ENCODE measurements around the gene CDK6. TPM values are rescaled to one million over a fixed set of nuclear protein-coding genes. Genes with fewer than 3 reads are reported as not detected.

CDK6 gene
- polyA plus RNA-seq, 1 donor (not counting 4 experiments of a cell fraction or from before 2014, with no cell fraction given), result 53.5 TPM

- H2AFZ ChIP-seq (ENCODE audit: control insufficient read depth, low read length), result no peak overlapping the region
- FAIRE-seq (no peak), DNase-seq (ENCODE audit: low read depth, low spot score) (no peak)
- peaks cover 5% of the 10 kb centered on the region for H3K4me1 ChIP-seq (ENCODE audit: control insufficient read depth, extremely low read depth, insufficient read depth, low read length)
- TF ChIP-seq EZH2 (IDR thresholded peaks at IDR 0.05; ENCODE audit: low read length), result no peak
- TF ChIP-seq, protein P1, sequence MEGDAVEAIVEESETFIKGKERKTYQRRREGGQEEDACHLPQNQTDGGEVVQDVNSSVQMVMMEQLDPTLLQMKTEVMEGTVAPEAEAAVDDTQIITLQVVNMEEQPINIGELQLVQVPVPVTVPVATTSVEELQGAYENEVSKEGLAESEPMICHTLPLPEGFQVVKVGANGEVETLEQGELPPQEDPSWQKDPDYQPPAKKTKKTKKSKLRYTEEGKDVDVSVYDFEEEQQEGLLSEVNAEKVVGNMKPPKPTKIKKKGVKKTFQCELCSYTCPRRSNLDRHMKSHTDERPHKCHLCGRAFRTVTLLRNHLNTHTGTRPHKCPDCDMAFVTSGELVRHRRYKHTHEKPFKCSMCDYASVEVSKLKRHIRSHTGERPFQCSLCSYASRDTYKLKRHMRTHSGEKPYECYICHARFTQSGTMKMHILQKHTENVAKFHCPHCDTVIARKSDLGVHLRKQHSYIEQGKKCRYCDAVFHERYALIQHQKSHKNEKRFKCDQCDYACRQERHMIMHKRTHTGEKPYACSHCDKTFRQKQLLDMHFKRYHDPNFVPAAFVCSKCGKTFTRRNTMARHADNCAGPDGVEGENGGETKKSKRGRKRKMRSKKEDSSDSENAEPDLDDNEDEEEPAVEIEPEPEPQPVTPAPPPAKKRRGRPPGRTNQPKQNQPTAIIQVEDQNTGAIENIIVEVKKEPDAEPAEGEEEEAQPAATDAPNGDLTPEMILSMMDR (optimal IDR thresholded peaks at IDR 0.05 in 1 of 3, IDR thresholded peaks at IDR 0.05 in 1 of 3, conservative IDR thresholded peaks at IDR 0.05 in 1 of 3; ENCODE audit: extremely low read depth in 1 of 3, insufficient read depth in 2 of 3, low read length in 3 of 3), result no peak
- H3K9ac ChIP-seq (ENCODE audit: control insufficient read depth, extremely low read depth, insufficient read depth, low read length), result no peak overlapping the region
- no peak overlapping the region for H3K4me2 ChIP-seq (ENCODE audit: control insufficient read depth, extremely low read depth, insufficient read depth, low read depth, low read length)
- H3K4me3 ChIP-seq (ENCODE audit: control insufficient read depth in 2 of 3, extremely low read depth in 1 of 3, insufficient read depth in 2 of 3, low read depth in 1 of 3, low read length in 3 of 3), result no peak overlapping the region
- dilution Hi-C loops (cut with MboI; ENCODE audit: extremely low pct_ligation_motif_present, low sequenced_read_pairs), result no loop called here
- no peaks in the 10 kb centered on the region for H3K9me3 ChIP-seq (ENCODE audit: control insufficient read depth, low read depth, low read length)
- peaks cover 4% of the 10 kb centered on the region for H4K20me1 ChIP-seq (ENCODE audit: control insufficient read depth, extremely low read depth, insufficient read depth, low read length)
- H3K79me2 ChIP-seq (ENCODE audit: control insufficient read depth, insufficient read depth, low read length), result peaks cover 72% of the 10 kb centered on the region
- H3K27me3 ChIP-seq (ENCODE audit: control insufficient read depth, extremely low read depth, insufficient read depth, low read length), result no peaks in the 10 kb centered on the region
- peaks cover 6 to 15% of the 10 kb centered on the region in 2 experiments for H3K36me3 ChIP-seq (ENCODE audit: control insufficient read depth in 2 of 2, extremely low read depth in 1 of 2, insufficient read depth in 2 of 2, low read length in 2 of 2)
- peaks cover 4% of the 10 kb centered on the region for H3K9me1 ChIP-seq (ENCODE audit: control insufficient read depth, extremely low read depth, insufficient read depth, low read length)
- no peak overlapping the region for H3K27ac ChIP-seq (ENCODE audit: control insufficient read depth, insufficient read depth, low read length)
Observed at GRCh38 chr7:92714280-92714679, 122.1 kb downstream of the CDK6 start.

GRCh38 chr7:92709912-92710311, 126.5 kb downstream of the CDK6 start:
- Histone ChIP-seq H3K4me3 (ENCODE audit: control insufficient read depth in 2 of 3, extremely low read depth in 1 of 3, insufficient read depth in 2 of 3, low read depth in 1 of 3, low read length in 3 of 3) (no peak overlapping the region), H3K9ac (ENCODE audit: control insufficient read depth, extremely low read depth, insufficient read depth, low read length) (no peak overlapping the region), H3K27ac (ENCODE audit: control insufficient read depth, insufficient read depth, low read length) (no peak overlapping the region), H3K9me1 (ENCODE audit: control insufficient read depth, extremely low read depth, insufficient read depth, low read length) (no peaks in the 10 kb centered on the region), H3K4me1 (ENCODE audit: control insufficient read depth, extremely low read depth, insufficient read depth, low read length) (no peaks in the 10 kb centered on the region), H2AFZ (ENCODE audit: control insufficient read depth, low read length) (no peak overlapping the region), H3K4me2 (ENCODE audit: control insufficient read depth, extremely low read depth, insufficient read depth, low read depth, low read length) (no peak overlapping the region), H3K9me3 (ENCODE audit: control insufficient read depth, low read depth, low read length) (no peaks in the 10 kb centered on the region), H4K20me1 (ENCODE audit: control insufficient read depth, extremely low read depth, insufficient read depth, low read length) (no peaks in the 10 kb centered on the region), H3K79me2 (ENCODE audit: control insufficient read depth, insufficient read depth, low read length) (peaks cover 56% of the 10 kb centered on the region), H3K36me3 (ENCODE audit: control insufficient read depth in 2 of 2, extremely low read depth in 1 of 2, insufficient read depth in 2 of 2, low read length in 2 of 2) (peaks cover 4% of the 10 kb centered on the region in 2 experiments), H3K27me3 (ENCODE audit: control insufficient read depth, extremely low read depth, insufficient read depth, low read length) (no peaks in the 10 kb centered on the region)
- no peak for TF ChIP-seq EZH2 (IDR thresholded peaks at IDR 0.05; ENCODE audit: low read length)
- TF ChIP-seq, protein P1 (optimal IDR thresholded peaks at IDR 0.05 in 1 of 3, IDR thresholded peaks at IDR 0.05 in 1 of 3, conservative IDR thresholded peaks at IDR 0.05 in 1 of 3; ENCODE audit: extremely low read depth in 1 of 3, insufficient read depth in 2 of 3, low read length in 3 of 3), result no peak
- dilution Hi-C loops (cut with MboI; ENCODE audit: extremely low pct_ligation_motif_present, low sequenced_read_pairs), result no loop called here
- no peak for FAIRE-seq
- DNase-seq (ENCODE audit: low read depth, low spot score), result no peak

Measured in keratinocyte (primary cell).